UCSD-AML1 (cell line): Measurements from ENCODE around the gene CPNE2.
"Not testable (repeated sequence)": the region's sequence is repeated elsewhere in the genome, so short reads cannot be mapped to it uniquely, and the experiment has no call there.

Experiments
- DNase-seq: peaks from one replicate; lab custom pipeline; 2025; ENCODE audit not compliant: unreplicated experiment; lab: John Stamatoyannopoulos, UW

CPNE2 gene

GRCh38 chr16:57069635-57070370 lies 22.6 kb upstream of the CPNE2 start:
- no peak for DNase-seq

DNA sequence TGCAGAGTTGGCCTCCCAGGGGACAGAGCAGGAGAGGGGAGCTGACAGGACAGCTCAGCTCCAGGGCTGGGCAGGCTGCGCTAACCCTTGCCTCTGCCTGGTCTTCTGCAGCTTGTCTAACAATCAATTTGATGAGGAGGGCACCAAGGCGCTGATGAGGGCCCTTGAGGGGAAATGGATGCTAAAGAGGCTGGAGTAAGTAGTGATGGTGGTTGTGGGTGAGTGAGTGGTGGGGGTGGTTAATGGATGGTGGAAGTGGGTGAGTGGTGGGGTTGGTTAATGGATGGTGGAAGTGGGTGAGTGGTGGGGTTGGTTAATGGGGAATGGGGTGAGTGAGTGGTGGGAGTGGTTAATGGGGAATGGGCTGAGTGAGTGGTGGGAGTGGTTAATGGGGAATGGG lies 22.0 kb upstream of the CPNE2 start:
- DNase-seq = no peak

- DNase-seq = not testable (repeated sequence)
Measured at GRCh38 chr16:57071081-57071732, 21.2 kb upstream of the CPNE2 start.

GRCh38 chr16:57071831-57072582 lies 20.4 kb upstream of the CPNE2 start:
- DNase-seq = no peak

- DNase-seq = no peak
Measured at GRCh38 chr16:57072616-57073275, 19.6 kb upstream of the CPNE2 start.

DNA sequence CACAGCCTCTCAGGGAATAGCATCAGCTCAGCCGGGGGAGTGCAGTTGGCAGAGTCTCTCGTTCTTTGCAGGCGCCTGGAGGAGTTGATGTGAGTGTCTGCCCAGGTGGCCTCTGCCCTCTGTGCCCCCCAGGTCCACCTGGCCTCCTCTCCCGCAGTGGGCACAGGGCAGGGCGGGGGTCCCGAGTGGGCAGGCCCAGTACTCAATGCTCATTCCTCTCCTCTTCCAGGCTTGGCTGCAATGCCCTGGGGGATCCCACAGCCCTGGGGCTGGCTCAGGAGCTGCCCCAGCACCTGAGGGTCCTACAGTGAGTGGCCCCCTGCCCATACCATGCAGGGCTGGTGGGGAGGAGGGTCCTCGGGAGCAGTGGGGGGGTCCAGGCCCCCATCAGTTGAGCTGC lies 14.7 kb upstream of the CPNE2 start:
- no peak for DNase-seq

- no peak for DNase-seq
Measured at GRCh38 chr16:57081744-57082143, 10.6 kb upstream of the CPNE2 start.

GRCh38 chr16:57082664-57083063 lies 9.7 kb upstream of the CPNE2 start:
- DNase-seq = no peak

GRCh38 chr16:57083485-57084126 lies 8.8 kb upstream of the CPNE2 start:
- DNase-seq = no peak

GRCh38 chr16:57084257-57084770 lies 8.1 kb upstream of the CPNE2 start:
- DNase-seq = peak; percentile 73

- DNase-seq = no peak
Measured at GRCh38 chr16:57084996-57085395, 7.4 kb upstream of the CPNE2 start.

DNA sequence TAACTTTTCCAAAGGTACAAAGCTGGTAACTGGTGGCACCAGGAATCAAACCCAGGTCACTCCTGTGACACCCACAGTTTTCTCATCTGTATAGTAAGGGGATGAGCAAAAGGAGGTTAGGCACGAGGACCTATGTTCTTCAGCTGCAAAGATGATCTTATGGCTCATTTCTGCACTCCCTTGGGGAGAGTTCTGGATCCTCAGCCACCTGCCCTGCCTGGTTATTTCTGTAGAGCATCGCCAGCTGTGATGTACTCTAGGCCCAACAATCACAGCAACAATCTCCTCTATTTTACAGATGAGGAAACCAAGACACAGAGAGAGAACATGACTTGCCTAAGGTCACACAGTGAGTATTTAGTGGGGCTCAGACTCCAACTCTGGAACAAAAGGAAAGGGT lies 5.4 kb upstream of the CPNE2 start:
- DNase-seq = no peak

GRCh38 chr16:57089406-57089805 lies 3.0 kb upstream of the CPNE2 start:
- DNase-seq = no peak

DNA sequence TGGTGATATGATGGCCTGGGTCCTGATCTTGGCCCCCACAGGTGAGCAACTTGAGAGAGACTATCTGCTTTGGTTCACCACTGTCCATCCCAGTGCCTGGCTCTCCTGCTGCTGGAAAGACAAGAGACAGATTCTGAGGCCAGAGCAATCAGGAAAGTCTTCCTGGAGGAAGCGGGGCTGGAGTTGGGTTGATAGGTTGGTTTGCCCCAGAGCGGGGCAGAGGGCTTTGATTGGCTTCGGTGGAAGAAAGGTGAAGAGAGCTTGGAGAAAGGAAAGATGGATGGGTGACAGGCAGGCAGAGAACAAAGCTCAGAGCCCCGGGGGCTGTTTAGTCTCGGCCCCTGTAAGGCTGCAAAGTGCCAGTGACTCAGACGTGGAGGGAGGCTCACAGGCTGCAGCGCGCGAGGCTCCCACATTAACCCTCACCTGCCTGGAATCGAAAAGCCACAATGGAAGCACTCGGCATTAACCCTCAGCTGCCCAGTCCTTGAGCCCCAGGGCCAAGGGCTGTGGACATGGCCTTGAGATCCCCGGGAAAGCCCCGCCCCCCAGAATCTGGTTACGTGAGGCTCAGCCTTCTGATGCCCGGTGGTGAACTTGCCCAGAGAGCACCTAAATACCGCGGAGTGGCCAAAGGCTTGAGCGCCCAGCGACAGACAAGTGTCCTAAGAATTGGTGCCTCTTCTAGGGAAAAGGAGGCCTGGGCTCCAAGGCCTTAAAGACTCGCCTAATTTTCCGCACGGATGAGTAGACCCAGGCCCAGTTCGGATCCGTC lies 996 bp upstream of the CPNE2 start:
- no peak for DNase-seq

DNA sequence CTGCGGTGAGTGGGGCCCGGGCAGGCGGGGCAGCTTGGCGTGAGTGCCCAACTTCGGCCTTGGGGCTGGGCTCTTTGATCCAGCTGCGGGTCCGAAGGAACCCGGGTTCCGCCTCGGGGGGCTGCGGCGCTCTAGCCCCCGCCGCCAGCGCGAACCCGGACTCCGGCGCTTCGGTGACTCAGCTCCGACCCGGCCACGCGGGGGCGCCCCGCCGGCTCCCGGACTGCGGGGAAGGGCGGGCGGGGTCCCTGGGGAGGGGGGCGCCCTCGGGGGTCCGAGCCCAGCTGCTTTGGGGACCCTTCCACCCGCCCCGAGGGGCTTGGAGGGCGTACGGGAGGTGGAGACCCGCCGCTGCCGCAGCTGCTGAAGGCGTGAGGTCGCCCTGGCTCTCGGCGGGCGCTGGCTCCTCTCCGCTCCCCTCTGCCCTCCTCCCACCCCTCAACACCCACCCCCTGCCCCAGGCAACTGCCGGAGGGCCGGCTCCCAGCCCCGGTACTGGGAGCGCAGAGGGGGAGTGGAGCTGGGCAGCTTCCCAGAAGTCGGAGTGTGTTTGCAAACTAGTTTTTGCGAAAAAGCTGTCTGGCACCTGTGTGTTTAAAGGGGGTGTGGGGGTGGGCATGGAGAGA lies 516 bp downstream of the CPNE2 start:
- DNase-seq = peak; percentile 67

DNA sequence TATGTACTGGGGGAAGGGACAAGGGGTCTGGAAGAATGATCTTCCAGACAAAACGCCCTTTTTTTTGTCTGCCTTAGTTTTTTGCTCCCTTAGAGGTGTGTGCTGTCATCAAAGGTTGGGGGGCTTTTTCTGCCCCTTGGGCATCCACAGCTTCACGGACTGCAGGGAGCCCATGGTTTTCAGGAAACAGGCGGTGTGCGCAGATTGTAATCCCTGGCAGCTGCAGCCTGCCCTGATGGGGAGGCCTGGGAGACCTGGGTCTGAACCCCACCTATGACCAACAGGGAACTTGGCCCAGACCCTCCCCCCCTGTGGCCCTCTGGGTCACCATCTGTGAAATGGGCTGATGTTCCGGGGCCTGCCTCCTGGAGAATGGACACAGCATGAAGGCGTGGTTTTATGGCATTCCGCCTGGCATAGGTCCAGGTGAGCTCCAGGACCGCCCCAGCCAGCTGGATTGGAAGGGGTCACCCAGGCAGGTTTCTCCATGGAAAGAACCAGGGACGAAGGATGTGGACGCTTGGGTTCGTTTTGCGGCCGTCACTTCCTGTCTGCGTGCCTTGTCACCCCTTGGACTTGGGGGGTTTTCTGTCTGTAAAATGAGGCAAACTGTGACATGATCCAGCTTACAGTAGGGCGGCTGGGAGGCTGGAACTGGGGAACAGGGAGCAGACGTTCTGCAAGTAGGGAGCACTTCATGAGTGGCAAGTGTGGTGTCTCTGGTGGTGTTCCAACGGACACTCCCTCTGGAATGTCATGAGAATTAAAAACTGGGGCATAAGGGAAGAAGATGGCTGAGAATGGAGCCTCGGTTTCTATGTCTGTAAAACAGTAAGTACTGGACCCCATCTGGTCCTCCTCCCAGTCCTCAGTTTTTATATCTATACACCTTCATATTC lies 1.5 kb downstream of the CPNE2 start:
- DNase-seq = no peak

DNA sequence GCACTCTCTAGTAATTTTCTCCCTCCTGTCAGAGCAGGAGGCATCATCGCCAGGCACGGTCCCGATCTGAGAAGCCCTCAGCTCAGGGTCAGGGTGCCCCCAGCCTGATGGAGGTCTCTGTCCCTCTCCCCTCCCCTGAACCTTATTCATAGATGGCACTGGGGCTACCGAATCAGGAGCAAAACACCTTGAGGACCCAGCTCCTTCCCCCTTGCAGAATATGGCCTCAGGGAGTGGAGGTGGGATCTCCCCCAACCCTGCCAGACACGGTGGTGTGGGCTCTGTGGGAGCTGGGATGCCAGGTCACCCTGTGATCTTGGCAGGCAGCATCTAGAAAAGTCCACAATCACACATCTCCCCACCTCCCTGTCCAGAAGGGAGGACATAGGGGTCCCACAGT lies 2.5 kb downstream of the CPNE2 start:
- no peak for DNase-seq

DNA sequence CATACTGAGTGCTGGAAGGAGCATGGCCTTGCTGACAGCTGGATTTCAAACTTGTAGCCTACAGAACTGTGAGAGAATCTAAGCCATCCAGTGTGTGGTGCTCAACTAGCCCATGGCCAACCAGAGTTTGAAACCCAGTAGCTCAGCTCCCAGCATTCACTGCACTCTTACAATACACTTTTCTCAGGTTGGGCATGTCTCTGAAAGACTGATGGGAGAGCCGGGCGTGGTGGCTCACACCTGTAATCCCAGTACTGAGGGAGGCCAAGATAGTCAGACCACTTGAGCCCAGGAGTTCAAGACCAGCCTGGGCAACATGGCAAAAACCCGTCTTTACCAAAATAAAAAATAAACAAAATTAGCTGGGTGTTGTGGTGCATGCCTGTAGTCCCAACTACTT lies 3.8 kb downstream of the CPNE2 start:
- no peak for DNase-seq

- no peak for DNase-seq
Measured at GRCh38 chr16:57096793-57097192, 4.4 kb downstream of the CPNE2 start.
